ENCODE measurements around the gene RRP9. TPM values are rescaled to one million over a fixed set of nuclear protein-coding genes. Genes with fewer than 3 reads are reported as not detected.
"Not testable (repeated sequence)": the region's sequence is repeated elsewhere in the genome, so short reads cannot be mapped to it uniquely, and the experiment has no call there.

RRP9 gene
- total RNA-seq, 2 experiments from 2014 or later = 74.0 to 83.0 TPM

DNA sequence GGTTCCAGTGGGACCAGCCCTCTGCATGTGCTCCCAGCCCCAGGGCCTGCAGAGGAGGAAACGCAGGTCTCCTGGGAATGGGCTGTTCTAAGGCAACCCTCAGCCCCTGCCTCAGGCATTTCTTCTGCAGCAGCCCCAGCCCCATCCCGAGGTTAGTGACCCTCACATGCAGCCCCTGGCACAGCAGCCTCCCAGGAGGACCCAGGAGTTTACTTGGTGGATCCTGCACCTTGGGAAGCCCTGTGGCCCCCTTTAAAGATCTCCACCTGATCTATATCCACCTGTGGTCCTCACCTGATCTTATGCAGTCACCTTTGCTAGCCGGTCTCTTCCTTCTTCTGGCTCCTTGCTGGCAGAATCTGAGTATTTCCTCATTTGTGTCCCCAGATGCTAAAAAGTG, 12.7 kb downstream of the RRP9 start:
- DNase-seq, H3K27me3 Mint-ChIP-seq, H3K4me1 Mint-ChIP-seq, H3K4me3 Mint-ChIP-seq, H3K27ac Mint-ChIP-seq, H3K9me3 Mint-ChIP-seq: not testable (repeated sequence)
- peaks cover 16% of the 10 kb centered on the region for H3K36me3 Mint-ChIP-seq

DNA sequence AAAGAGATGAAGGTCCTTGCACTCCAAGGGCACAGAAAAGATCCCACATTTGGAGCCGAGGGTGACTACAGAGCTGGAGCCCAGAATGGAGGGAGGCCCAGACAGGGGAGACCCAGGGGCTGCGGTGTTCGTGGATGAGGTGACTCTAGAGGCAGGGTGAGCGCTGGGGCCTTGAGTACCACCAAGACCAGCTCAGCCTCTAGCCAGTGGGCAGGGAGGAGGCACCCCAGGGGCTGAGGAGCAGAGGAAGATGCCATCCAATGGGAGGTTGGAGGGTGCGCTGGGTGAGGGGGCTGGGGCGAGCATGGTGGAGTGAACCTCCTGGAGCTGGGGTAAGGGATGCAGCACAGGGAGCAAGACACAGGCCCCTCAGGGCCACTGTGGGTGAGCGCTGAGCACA, 13.3 kb downstream of the RRP9 start:
- Mint-ChIP-seq H3K9me3 (no peaks in the 10 kb centered on the region), H3K27ac (no peak overlapping the region)

DNA sequence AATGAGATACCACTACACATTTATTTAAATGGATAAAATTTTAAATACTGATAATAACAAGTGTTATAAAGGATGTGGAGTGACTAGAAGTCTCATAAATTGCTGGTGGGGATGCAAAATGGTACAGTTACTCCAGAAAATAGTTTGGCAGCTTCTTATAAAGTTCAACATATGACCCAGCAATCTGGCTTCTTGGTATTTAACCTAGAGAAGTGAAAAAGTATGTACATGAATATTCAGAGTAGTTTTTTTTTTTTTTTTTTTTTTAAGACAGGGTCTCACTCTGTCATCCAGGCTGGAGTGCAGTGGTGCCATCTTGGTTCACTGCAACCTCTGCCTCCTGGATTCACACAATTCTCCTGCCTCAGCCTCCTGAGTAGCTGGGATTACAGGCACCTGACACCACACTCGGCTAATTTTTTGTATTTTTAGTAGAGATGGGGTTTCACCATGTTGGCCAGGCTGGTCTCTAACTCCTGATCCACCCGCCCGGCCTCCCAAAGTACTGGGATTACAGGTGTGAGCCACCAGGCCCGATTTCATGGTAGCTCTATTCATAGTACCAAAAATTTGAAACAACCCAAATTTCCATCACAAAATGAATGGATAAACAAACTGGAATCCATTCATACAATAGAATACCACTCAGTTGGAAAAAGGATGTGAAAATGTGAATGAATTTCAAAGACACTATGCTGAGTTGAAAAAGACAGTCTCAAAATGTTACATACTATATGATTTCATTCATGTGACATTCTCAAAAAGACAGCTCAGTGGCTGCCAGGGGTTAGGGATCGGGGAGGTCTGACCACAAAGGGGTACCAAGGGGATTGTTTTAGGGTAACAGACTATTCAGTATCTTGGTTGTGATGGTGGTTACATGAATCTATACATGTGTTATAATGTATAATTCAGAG, 14.4 kb downstream of the RRP9 start:
- no peaks in the 10 kb centered on the region for H3K27me3 Mint-ChIP-seq
- no peaks in the 10 kb centered on the region for H3K4me1 Mint-ChIP-seq
- DNase-seq = no peak
- H3K4me3 Mint-ChIP-seq = no peak overlapping the region
- peaks cover 12% of the 10 kb centered on the region for H3K36me3 Mint-ChIP-seq
- no peaks in the 10 kb centered on the region for H3K9me3 Mint-ChIP-seq
- no peak overlapping the region for H3K27ac Mint-ChIP-seq

More for the DNA sequence above, 13.3 kb downstream of the RRP9 start:
- Mint-ChIP-seq H3K4me1 (no peaks in the 10 kb centered on the region), H3K27me3 (no peaks in the 10 kb centered on the region), H3K4me3 (no peak overlapping the region), H3K36me3 (peaks cover 16% of the 10 kb centered on the region)
- no peak for DNase-seq

DNA sequence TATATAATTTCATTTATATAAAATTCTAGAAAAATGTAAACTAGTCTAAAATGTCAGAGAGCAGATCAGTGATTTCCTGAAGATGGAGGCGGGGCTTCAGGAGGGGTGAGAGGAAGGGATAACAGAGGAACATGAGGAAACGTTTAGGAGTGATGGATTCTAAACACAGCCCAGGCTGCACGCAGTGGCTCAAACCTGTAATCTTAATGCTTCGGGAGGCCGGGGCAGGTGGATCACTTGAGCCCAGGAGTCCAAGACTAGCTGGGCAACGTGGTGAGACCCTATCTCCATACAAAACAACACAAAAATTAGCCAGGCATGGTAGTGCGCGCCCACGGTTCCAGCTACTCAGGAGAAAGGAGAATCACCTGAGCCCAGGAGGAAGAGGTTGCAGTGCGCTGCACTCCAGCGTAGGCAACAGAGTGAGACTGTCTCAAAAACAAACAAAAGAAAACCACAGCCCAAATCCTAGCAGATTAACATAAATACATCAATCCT, 20.6 kb downstream of the RRP9 start:
- Mint-ChIP-seq H3K36me3 (no peaks in the 10 kb centered on the region), H3K27ac (no peak overlapping the region), H3K4me3 (no peak overlapping the region), H3K9me3 (no peaks in the 10 kb centered on the region), H3K4me1 (no peaks in the 10 kb centered on the region), H3K27me3 (peaks cover 9% of the 10 kb centered on the region)
- no peak for DNase-seq

DNA sequence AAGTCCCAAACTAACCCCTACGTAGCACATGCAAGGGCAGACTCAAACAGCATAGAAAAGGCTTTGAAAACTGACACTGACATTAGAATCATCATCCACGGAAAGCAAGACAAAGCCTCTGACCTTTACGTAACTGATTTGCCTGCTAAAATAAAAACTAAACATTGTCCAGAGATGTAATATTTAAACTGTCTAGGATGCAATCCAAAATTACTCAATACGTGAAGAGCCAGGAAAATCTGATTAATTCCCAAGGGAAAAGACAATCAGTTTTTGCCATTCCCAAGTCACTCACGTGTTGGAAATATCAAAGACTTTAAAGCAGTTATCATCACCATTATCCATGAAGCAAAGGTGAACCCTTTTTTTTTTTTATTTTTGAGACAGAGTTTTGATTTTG, 25.3 kb downstream of the RRP9 start:
- Mint-ChIP-seq H3K4me3 (no peak overlapping the region), H3K27me3 (peaks cover 9% of the 10 kb centered on the region), H3K27ac (no peak overlapping the region), H3K9me3 (no peaks in the 10 kb centered on the region), H3K36me3 (no peaks in the 10 kb centered on the region), H3K4me1 (no peaks in the 10 kb centered on the region)
- DNase-seq = no peak

DNA sequence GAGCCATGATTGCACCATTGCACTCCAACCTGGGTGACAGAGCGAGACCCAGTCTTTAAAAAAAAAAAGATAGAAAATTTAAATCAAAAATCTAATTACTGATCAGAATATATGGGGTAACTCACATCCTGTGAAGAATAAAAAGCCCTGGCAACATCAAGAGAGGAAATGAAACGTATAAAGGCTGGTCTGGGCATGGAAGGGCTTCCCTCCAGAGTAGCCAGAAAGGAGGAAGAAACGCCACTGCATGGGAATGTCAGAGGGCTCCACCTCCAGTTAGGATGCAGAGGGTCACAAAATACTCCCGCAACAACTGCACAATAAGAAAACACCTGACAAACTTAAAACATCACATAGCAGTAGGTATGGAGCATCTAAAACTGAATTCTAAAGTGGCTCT, 33.7 kb downstream of the RRP9 start:
- H3K27me3 Mint-ChIP-seq = peaks cover 8% of the 10 kb centered on the region
- H3K4me3 Mint-ChIP-seq = no peak overlapping the region
- DNase-seq = no peak
- peaks cover 3% of the 10 kb centered on the region for H3K36me3 Mint-ChIP-seq
- H3K9me3 Mint-ChIP-seq = peaks cover 19% of the 10 kb centered on the region
- no peak overlapping the region for H3K27ac Mint-ChIP-seq
- no peaks in the 10 kb centered on the region for H3K4me1 Mint-ChIP-seq

DNA sequence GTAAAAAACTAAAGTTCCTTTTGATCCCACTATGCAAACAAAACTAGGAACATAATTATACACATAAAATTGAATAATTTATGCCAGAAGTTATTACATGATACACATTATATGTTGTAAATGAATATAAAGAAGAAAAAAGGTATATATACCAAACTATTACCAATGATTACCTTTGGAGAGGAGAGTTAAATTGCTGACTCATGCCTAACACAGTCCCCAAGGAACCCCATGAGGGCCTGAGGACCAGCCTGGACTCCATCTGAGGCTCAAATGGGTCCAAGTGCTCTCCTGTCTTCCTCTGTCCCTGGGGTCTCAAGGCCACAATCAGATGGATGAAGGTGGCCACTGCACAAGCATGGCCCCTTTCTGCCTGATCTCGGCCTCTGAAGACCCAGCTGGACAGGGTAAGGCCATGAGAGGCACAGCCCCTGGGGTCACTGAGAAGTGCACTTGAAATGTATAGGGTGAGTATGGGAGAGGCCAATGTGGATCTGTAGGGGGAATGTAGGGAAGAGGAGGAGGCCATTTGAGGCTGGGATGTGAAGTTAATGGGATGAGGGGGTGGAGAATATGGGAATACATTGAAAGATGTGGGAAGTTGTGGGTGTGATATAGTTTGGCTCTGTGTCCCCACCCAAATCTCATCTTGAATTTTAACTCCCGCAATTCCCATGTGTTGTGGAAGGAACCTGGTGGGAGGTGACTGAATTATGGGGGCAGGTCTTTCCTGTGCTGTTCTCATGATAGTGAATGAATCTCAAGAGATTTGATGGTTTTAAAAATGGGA, 37.5 kb downstream of the RRP9 start:
- peaks cover 7% of the 10 kb centered on the region for H3K4me1 Mint-ChIP-seq
- H3K27ac Mint-ChIP-seq = no peak overlapping the region
- H3K4me3 Mint-ChIP-seq = no peak overlapping the region
- H3K27me3 Mint-ChIP-seq = peaks cover 21% of the 10 kb centered on the region
- H3K36me3 Mint-ChIP-seq = peaks cover 3% of the 10 kb centered on the region
- peaks cover 18% of the 10 kb centered on the region for H3K9me3 Mint-ChIP-seq
- DNase-seq = no peak

DNA sequence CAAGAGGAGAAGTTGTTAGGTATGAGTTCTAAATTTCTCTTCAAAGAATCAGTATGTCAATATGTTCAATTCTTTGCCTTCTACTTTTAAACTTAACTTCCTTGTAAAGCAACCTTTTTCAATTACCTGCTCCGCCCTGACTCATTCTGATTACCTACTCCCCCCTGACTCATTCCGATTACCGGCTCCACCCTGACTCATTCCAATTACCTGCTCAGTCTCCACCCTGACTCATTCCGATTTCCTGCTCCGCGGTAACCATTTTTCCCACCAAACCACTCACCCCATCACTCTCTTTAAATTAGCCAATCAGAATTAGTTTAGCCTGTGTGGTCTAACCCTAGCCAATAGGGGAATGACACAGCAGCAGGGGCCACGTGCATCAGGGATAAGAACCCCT, 39.3 kb downstream of the RRP9 start:
- peaks cover 25% of the 10 kb centered on the region for H3K27me3 Mint-ChIP-seq
- DNase-seq, H3K9me3 Mint-ChIP-seq, H3K36me3 Mint-ChIP-seq, H3K4me3 Mint-ChIP-seq, H3K4me1 Mint-ChIP-seq, H3K27ac Mint-ChIP-seq: not testable (repeated sequence)

DNA sequence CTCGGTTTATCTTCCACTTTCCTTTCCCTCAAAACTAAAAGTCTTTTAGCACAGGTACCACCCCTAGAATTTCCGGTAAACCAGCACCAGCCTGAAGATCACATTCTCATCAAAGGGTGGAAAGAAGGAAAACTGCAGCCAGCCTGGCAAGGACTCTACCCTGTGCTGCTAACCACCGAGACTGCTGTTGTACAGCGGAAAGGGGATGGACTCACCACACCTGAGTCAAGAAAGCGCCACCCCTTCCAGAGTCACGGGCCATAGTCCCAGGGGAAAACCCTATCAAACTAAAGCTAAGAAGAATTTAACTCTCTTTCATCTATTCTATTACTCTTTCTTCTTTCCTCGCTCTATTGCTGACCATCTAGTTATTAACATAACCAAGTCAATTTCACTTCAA, 41.7 kb downstream of the RRP9 start:
- H3K4me1 Mint-ChIP-seq, DNase-seq, H3K27ac Mint-ChIP-seq, H3K4me3 Mint-ChIP-seq, H3K9me3 Mint-ChIP-seq, H3K36me3 Mint-ChIP-seq: not testable (repeated sequence)
- H3K27me3 Mint-ChIP-seq = peaks cover 38% of the 10 kb centered on the region

DNA sequence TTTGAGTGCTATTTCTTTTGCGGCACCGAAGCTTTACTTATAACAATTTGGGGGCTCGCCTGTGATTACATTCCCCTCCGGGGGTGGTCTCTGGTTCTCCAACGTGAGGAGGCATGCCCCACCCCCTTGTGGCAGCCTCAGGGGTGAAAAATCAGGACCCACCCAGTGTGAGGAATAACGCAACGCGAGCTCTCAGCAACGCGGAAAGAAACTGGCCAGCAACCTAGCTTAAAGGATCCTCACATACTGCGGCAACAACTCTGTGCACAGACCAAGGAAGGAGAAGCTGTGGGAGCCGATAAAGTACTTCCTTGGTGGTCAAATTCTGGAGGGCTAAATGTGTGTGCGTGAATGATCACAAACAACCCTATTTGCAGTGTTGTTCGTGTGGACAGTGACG, 44.3 kb downstream of the RRP9 start:
- DNase-seq = no peak
- peaks cover 36% of the 10 kb centered on the region for H3K27me3 Mint-ChIP-seq
- no peaks in the 10 kb centered on the region for H3K36me3 Mint-ChIP-seq
- no peak overlapping the region for H3K4me3 Mint-ChIP-seq
- H3K9me3 Mint-ChIP-seq = no peaks in the 10 kb centered on the region
- H3K27ac Mint-ChIP-seq = no peak overlapping the region
- peaks cover 7% of the 10 kb centered on the region for H3K4me1 Mint-ChIP-seq

DNA sequence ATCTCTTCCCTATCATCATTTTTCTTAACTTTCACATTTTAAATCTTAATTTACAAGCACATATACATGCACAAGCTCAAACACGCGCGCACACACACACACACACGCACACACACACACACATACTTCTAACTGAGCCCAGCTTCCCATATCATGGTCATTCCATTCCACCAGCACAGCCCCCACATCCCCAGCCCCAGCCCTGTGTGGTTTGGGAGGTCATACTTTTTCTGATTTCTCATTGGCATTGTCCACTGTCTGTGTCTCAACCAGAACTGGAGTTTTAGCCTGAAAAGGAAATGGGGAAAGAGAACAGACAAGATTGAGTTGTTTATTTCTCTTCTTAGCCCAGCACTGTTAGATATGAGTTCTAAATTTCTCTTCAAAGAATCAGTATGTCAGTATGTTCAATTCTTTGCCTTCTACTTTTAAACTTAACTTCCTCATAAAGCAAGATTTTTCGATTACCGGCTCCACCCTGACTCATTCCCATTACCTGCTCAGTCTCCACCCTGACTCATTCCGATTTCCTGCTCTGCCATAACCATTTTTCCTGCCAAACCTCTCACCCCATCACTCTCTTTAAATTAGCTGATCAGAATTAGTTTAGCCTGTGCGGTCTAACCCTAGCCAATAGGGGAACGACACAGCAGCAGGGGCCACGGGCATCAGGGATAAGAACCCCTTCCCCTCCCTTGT, 44.9 kb downstream of the RRP9 start:
- DNase-seq = no peak
- no peak overlapping the region for H3K27ac Mint-ChIP-seq
- peaks cover 32% of the 10 kb centered on the region for H3K27me3 Mint-ChIP-seq
- peaks cover 8% of the 10 kb centered on the region for H3K4me1 Mint-ChIP-seq
- no peaks in the 10 kb centered on the region for H3K9me3 Mint-ChIP-seq
- no peaks in the 10 kb centered on the region for H3K36me3 Mint-ChIP-seq
- no peak overlapping the region for H3K4me3 Mint-ChIP-seq

DNA sequence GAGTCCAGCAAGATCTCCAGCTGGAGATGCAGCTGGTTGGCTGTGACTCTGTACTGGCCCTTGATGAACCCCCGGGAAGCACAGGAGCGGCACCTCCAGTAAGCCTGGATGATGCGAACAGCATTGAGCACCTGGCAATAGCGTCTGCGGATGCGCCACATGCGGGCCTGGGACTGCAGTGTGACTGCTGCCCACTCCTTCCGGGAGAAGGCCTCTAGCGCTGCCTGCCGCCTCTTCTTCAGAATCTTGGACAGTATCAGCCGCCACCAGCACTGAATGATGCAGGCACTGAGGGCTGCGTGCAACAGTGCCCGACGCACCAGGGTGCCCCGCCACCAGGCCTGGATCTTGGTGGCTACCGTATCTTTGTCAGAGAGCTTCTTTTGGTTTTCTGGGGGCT, 46.8 kb downstream of the RRP9 start:
- Mint-ChIP-seq H3K4me3 (no peak overlapping the region), H3K36me3 (no peaks in the 10 kb centered on the region), H3K27ac (no peak overlapping the region), H3K4me1 (peaks cover 6% of the 10 kb centered on the region), H3K9me3 (no peaks in the 10 kb centered on the region), H3K27me3 (peaks cover 23% of the 10 kb centered on the region)
- no peak for DNase-seq

DNA sequence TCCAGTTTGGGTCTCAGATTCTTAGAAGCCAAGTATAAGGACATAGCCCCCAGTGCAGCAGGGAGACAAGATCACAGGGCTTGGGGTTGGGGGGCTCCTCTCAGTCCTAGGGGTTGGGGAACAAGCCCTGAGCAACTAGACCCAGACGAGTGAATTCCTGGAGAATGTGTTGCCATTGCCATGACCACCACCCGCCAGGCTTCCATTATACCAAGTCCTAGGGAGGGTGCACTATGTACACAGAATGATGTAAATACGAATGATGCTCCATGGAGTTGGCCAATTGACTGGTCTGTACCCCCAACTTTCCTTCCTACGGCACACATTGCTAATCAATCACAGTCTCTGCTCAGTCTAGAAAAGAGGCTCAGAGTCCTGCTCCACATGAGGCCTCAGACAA, 47.3 kb downstream of the RRP9 start:
- no peak overlapping the region for H3K27ac Mint-ChIP-seq
- H3K9me3 Mint-ChIP-seq = no peaks in the 10 kb centered on the region
- H3K4me1 Mint-ChIP-seq = peaks cover 4% of the 10 kb centered on the region
- no peak overlapping the region for H3K4me3 Mint-ChIP-seq
- H3K36me3 Mint-ChIP-seq = no peaks in the 10 kb centered on the region
- no peak for DNase-seq
- H3K27me3 Mint-ChIP-seq = peaks cover 23% of the 10 kb centered on the region

DNA sequence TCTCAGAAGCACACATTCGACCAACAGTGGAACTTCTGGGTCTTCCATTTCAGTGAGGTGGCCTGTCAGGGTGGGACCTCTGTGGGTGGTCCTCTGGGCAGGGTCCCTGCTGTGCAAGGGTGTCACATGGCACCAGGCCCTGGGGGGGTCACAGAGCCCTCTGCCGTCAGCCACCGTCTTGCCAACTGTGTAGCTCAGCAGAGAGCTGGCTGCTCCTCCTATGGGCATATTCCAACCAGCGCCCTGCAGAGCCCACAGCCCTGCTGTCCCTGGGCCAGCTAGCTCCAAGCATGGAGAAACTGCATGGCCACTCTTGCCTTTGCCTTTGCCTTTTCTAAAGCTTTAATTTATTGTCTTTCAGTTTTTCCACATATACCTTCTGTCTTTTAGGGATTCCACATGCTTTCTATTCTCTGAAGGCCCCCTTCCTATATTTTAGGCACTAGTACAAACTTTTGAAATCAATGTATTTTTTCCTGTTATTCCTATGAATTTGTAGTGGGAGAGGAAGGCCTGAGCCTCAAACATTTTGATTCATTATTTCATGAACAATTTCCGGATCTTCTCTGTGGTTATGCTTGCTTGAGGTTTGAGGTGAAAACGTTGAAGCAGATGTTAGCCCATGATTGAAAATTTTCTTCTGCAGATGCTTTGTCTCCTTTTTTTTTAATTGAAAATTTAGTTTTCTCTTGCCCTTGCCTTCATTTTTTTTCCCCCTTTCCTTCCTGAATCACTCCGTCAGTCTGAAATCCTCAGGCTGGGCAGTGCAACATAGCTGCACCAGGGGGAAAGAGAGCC, 50.3 kb downstream of the RRP9 start:
- H3K4me1 Mint-ChIP-seq = peaks cover 4% of the 10 kb centered on the region
- no peak overlapping the region for H3K4me3 Mint-ChIP-seq
- no peak for DNase-seq
- no peak overlapping the region for H3K27ac Mint-ChIP-seq
- no peaks in the 10 kb centered on the region for H3K9me3 Mint-ChIP-seq
- peaks cover 12% of the 10 kb centered on the region for H3K27me3 Mint-ChIP-seq
- no peaks in the 10 kb centered on the region for H3K36me3 Mint-ChIP-seq
